T-cell (primary cell): ENCODE measurements around the gene PRKCB. TPM values are rescaled to one million over a fixed set of nuclear protein-coding genes. Genes with fewer than 3 reads are reported as not detected.

ENCODE experiments used
- ATAC-seq, 4 experiments: fragments of 200-7000 bp in 3 of 4; fragments of 150-1000 bp in 1 of 4; cut with Tn5 transposase; replicated peaks in 1 of 4; 1 replicate in 3 of 4; 2 replicates in 1 of 4; pipeline ENCODE4 v1.10.0; 2021; ENCODE audit warnings: moderate library complexity in 3 of 4, mild to moderate bottlenecking in 2 of 4, moderate number of reproducible peaks in 1 of 4
- CTCF ChIA-PET, 2 donors: fragments of 300-600 bp; sonication (Branson Sonifier 250); formaldehyde crosslinking; loops; one replicate each; lab custom pipeline; 2022; ENCODE audit warnings: antibody characterized with exemption in 2 of 2; lab: Charles Lee
- POLR2A ChIA-PET, 2 donors: fragments of 300-600 bp; sonication (Branson Sonifier 250); formaldehyde crosslinking; loops; one replicate each; lab custom pipeline; 2022; ENCODE audit warnings: antibody characterized with exemption in 2 of 2; lab: Charles Lee
- DNase-seq, 35 experiments: peaks; one replicate each; pipeline versions ENCODE4 v3.0.0 to v3.0.0-alpha.2; 2013 to 2023
- H3K27ac ChIP-seq: one replicate; pipeline ENCODE4 v1.5.1; 2013; ENCODE audit warnings: low read length
- H3K27me3 ChIP-seq, 2 experiments: replicated peaks in 1 of 2; 1 replicate in 1 of 2; 2 replicates in 1 of 2; pipeline versions ENCODE4 v1.6.1 to v1.7.0; 2013; ENCODE audit warnings: low read length in 1 of 2, mixed read lengths in 1 of 2; ENCODE audit not compliant: control insufficient read depth in 2 of 2, insufficient read depth in 2 of 2; ENCODE audit errors: extremely low read depth in 1 of 2
- H3K36me3 ChIP-seq, 2 donors: 1 replicate in 1 of 2; 2 replicates in 1 of 2; pipeline versions ENCODE4 v1.6.1 to v1.7.0; 2013; ENCODE audit warnings: low read length in 1 of 2; ENCODE audit not compliant: control insufficient read depth in 2 of 2, insufficient read depth in 1 of 2; ENCODE audit errors: extremely low read depth in 1 of 2
- H3K4me1 ChIP-seq, 2 experiments: 1 replicate in 1 of 2; 2 replicates in 1 of 2; pipeline versions ENCODE4 v1.6.1 to v1.7.0; 2013; ENCODE audit warnings: low read length in 2 of 2, mixed read lengths in 1 of 2; ENCODE audit not compliant: insufficient read depth in 2 of 2, control insufficient read depth in 1 of 2; ENCODE audit errors: extremely low read depth in 1 of 2
- H3K4me3 ChIP-seq, 2 donors: 1 replicate in 1 of 2; 2 replicates in 1 of 2; pipeline versions ENCODE4 v1.5.1 to v1.7.0; 2013; ENCODE audit warnings: mild to moderate bottlenecking in 2 of 2, low read length in 1 of 2, moderate library complexity in 1 of 2; ENCODE audit not compliant: control insufficient read depth in 1 of 2; ENCODE audit errors: extremely low read depth in 1 of 2
- H3K9me3 ChIP-seq: 2 replicates; pipeline ENCODE4 v1.7.0; 2013
- H3K27ac Mint-ChIP-seq, 2 donors: one replicate each; pipeline ENCODE4 v1.8.0; 2020 to 2021; ENCODE audit warnings: mild to moderate bottlenecking in 2 of 2, mixed read lengths in 2 of 2
- H3K27me3 Mint-ChIP-seq, 2 donors: one replicate each; pipeline ENCODE4 v1.8.0; 2021 to 2022; ENCODE audit warnings: mixed read lengths in 2 of 2
- H3K36me3 Mint-ChIP-seq: one replicate; pipeline ENCODE4 v1.8.0; 2021; ENCODE audit warnings: mixed read lengths
- H3K4me1 Mint-ChIP-seq, 3 donors: one replicate each; pipeline ENCODE4 v1.8.0; 2020 to 2022; ENCODE audit warnings: mixed read lengths in 3 of 3, mild to moderate bottlenecking in 1 of 3
- H3K4me3 Mint-ChIP-seq, 3 donors: one replicate each; pipeline ENCODE4 v1.8.0; 2020 to 2022; ENCODE audit warnings: mild to moderate bottlenecking in 3 of 3, mixed read lengths in 3 of 3, moderate library complexity in 3 of 3
- H3K9me3 Mint-ChIP-seq, 3 donors: one replicate each; pipeline ENCODE4 v1.8.0; 2020 to 2022; ENCODE audit warnings: mixed read lengths in 3 of 3
- whole genome bisulfite sequencing: methylation state at CpG from one replicate; pipeline ENCODE4 v1.1.5; 2013; ENCODE audit warnings: missing lambda C conversion rate; ENCODE audit not compliant: insufficient coverage; 5-methylcytosine and 5-hydroxymethylcytosine counted together
- total RNA-seq, 35 experiments: library from RNA in 6 of 35; stranded (reverse) in 6 of 35; fragments of 120-200 nt in 1 of 35; gene quantifications; one replicate each; pipeline versions ENCODE4 v1.2.1 to v1.2.4 and lab custom pipeline; 2013 to 2026

PRKCB gene
- total RNA-seq, 5 donors from 2014 or later (not counting 1 experiment from before 2014, with no cell fraction given): 84.7 to 114 (median 105) TPM

- no CpG with 5 or more reads among the region's 4 CpGs for WGBS
- no peaks in the 10 kb centered on the region for H3K9me3 Mint-ChIP-seq
- H3K27ac Mint-ChIP-seq: peak overlapping the region in 1 of 2 donors; percentile 72
- H3K36me3 ChIP-seq: peaks cover 0 to 2% of the 10 kb centered on the region in 2 donors
- peaks cover 61 to 79% (median 61%) of the 10 kb centered on the region in 3 donors for H3K4me1 Mint-ChIP-seq
- H3K4me3 Mint-ChIP-seq: no peak overlapping the region
- no peak overlapping the region for H3K27ac ChIP-seq
- ChIA-PET CTCF (interaction anchor here (0.6 to 7.8 kb wide), 10 partner anchors 10 to 1411 kb away, joined by 3 to 146 read pairs (median 4); no protein-coding TSS in a partner anchor), POLR2A (interaction anchor here in 1 of 2 donors (0.7 kb wide), 1 partner anchor 505 kb away, joined by 3 read pairs; no protein-coding TSS in a partner anchor)
- DNase-seq (no peak), ATAC-seq (no peak)
- H3K27me3 Mint-ChIP-seq: no peaks in the 10 kb centered on the region
- H3K4me1 ChIP-seq: peaks cover 17 to 35% of the 10 kb centered on the region in 2 experiments
- no peaks in the 10 kb centered on the region for H3K27me3 ChIP-seq
- H3K9me3 ChIP-seq: no peaks in the 10 kb centered on the region
- H3K36me3 Mint-ChIP-seq: peaks cover 15% of the 10 kb centered on the region
- no peak overlapping the region for H3K4me3 ChIP-seq
These were observed 173.3 kb downstream of the PRKCB start for GRCh38 chr16:24009098-24009497.

DNA sequence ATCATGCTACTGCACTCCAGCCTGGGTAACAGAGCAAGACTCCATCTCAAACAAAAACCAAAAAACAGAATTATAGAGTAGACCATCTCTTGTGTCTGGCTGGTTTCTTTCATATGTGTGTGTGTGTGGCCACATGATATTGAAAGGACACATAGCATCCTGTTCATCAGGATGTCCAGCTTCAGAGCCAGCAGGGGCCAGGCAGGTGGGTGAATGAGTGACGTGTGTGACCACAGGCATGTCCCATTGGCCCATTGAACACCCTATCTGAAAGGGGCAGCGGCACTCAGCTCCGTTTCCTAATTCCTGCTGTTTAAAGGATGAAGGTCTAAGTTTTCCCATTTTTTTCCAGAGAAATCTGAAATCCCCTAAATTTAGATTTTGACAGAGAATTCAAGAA lies 174.2 kb downstream of the PRKCB start:
- CTCF ChIA-PET: interaction anchor here (0.5 to 7.8 kb wide), 42 partner anchors 8 to 228 kb away, joined by 3 to 146 read pairs (median 4); no protein-coding TSS in a partner anchor
- Histone ChIP-seq H3K4me3 (no peak overlapping the region), H3K36me3 (peaks cover 0 to 2% of the 10 kb centered on the region in 2 donors), H3K27ac (no peak overlapping the region), H3K27me3 (no peaks in the 10 kb centered on the region), H3K9me3 (no peaks in the 10 kb centered on the region), H3K4me1 (peaks cover 22 to 44% of the 10 kb centered on the region in 2 experiments)
- 50% methylated on average over 1 of the region's 3 CpGs for WGBS
- Mint-ChIP-seq H3K4me3 (no peak overlapping the region), H3K27ac (no peak overlapping the region), H3K4me1 (peaks cover 66 to 82% (median 67%) of the 10 kb centered on the region in 3 donors), H3K36me3 (peaks cover 15% of the 10 kb centered on the region), H3K27me3 (no peaks in the 10 kb centered on the region), H3K9me3 (no peaks in the 10 kb centered on the region)
- ATAC-seq (no peak), DNase-seq (no peak)
- POLR2A ChIA-PET: interaction anchor here in 1 of 2 donors (0.9 kb wide), 1 partner anchor 133 kb away, joined by 3 read pairs; no protein-coding TSS in a partner anchor

DNA sequence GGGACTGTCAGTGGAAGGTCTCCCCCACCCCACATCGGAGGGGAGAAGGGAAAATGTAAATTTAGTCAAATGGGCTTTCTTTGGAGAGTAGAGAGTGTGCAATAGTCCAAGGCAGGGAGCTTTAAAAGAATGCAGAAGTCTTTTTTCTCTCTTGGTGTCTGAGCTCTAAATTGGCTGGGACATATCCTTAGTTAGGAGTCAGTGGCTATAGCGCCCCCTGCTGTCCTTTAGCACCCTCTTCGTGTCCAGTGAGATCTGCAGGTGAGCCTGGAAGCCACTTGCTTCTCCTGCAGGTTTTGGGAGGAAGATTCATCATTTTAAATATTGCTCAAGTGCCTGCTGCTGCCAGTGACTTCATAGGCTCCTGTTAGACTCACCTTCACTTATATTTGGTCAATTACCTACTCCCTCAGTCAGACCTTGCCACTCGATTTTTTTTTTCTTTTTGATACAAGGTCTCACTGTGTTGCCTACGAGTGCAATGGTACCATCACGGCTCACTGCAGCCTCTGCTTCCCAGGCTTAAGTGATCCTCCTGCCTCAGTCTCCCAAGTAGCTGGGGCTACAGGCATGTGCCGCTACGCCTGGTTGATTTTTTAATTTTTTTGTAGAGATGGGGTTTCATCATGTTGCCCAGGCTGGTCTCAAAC lies 174.8 kb downstream of the PRKCB start:
- CTCF ChIA-PET: interaction anchor here (0.5 to 7.8 kb wide), 45 partner anchors 9 to 229 kb away, joined by 3 to 146 read pairs (median 4); no protein-coding TSS in a partner anchor
- Mint-ChIP-seq H3K4me1 (peaks cover 68 to 83% (median 69%) of the 10 kb centered on the region in 3 donors), H3K9me3 (no peaks in the 10 kb centered on the region), H3K27ac (peak overlapping the region in 1 of 2 donors; percentile 52), H3K36me3 (peaks cover 14% of the 10 kb centered on the region), H3K27me3 (no peaks in the 10 kb centered on the region), H3K4me3 (no peak overlapping the region)
- Histone ChIP-seq H3K27ac (no peak overlapping the region), H3K4me3 (no peak overlapping the region), H3K27me3 (no peaks in the 10 kb centered on the region), H3K4me1 (peaks cover 24 to 46% of the 10 kb centered on the region in 2 experiments), H3K36me3 (peaks cover 0 to 2% of the 10 kb centered on the region in 2 donors), H3K9me3 (no peaks in the 10 kb centered on the region)
- POLR2A ChIA-PET: interaction anchor here in 1 of 2 donors (0.9 kb wide), 1 partner anchor 133 kb away, joined by 3 read pairs; no protein-coding TSS in a partner anchor
- ATAC-seq (peak; percentile 21 to 41 (median 32)), DNase-seq (peak; percentile 58 to 92 (median 77))
- WGBS: 70% methylated on average over 2 of the region's 8 CpGs

DNA sequence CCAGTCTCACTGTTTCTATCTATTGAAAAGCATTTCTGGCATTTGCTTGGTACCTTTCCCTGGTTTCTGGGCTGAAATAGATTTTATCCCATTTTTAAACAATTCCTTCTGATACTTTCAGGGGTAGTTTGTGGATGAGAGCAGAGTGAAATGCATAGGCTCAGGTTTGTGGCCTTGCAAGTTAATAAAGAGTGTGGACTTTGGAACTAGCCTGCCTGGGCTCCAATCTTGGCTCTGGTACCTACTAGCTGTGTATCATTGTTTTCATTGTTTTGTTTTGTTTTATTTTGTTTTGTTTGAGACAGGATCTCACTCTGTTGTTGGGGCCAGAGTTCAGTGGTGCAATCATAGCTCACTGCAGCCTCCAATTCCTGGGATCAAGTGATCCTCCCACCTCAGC lies 175.5 kb downstream of the PRKCB start:
- Mint-ChIP-seq H3K9me3 (no peaks in the 10 kb centered on the region), H3K4me1 (peaks cover 65 to 81% (median 65%) of the 10 kb centered on the region in 3 donors), H3K4me3 (no peak overlapping the region), H3K36me3 (peaks cover 11% of the 10 kb centered on the region), H3K27ac (peak overlapping the region; percentile 6 to 34), H3K27me3 (no peaks in the 10 kb centered on the region)
- Histone ChIP-seq H3K4me1 (peaks cover 22 to 46% of the 10 kb centered on the region in 2 experiments), H3K27me3 (no peaks in the 10 kb centered on the region), H3K9me3 (no peaks in the 10 kb centered on the region), H3K4me3 (no peak overlapping the region), H3K36me3 (peaks cover 0 to 2% of the 10 kb centered on the region in 2 donors), H3K27ac (no peak overlapping the region)
- DNase-seq (no peak), ATAC-seq (no peak)
- POLR2A ChIA-PET: no interaction called here
- CTCF ChIA-PET: interaction anchor here (0.6 to 7.8 kb wide), 6 partner anchors 31 to 229 kb away, joined by 3 to 146 read pairs (median 10); no protein-coding TSS in a partner anchor

- no peak for ATAC-seq
- Mint-ChIP-seq H3K27ac (peak overlapping the region; percentile 95 to 98), H3K36me3 (peaks cover 11% of the 10 kb centered on the region), H3K9me3 (no peaks in the 10 kb centered on the region), H3K4me3 (peak overlapping the region in 1 of 3 donors; percentile 72), H3K4me1 (peaks cover 62 to 77% (median 67%) of the 10 kb centered on the region in 3 donors), H3K27me3 (no peaks in the 10 kb centered on the region)
- ChIA-PET POLR2A (interaction anchor here in 1 of 2 donors (0.6 kb wide), 2 partner anchors 53 to 250 kb away, joined by 4 to 5 read pairs; no protein-coding TSS in a partner anchor), CTCF (interaction anchor here (0.5 to 7.8 kb wide), 11 partner anchors 9 to 281 kb away, joined by 3 to 146 read pairs (median 4); no protein-coding TSS in a partner anchor)
- 80% methylated on average over 3 of the region's 5 CpGs for WGBS
- Histone ChIP-seq H3K36me3 (peaks cover 0 to 2% of the 10 kb centered on the region in 2 donors), H3K9me3 (no peaks in the 10 kb centered on the region), H3K27me3 (no peaks in the 10 kb centered on the region), H3K4me1 (peaks cover 22 to 51% of the 10 kb centered on the region in 2 experiments), H3K27ac (peak overlapping the region; percentile 79), H3K4me3 (no peak overlapping the region)
- no peak for DNase-seq
These were observed 177.4 kb downstream of the PRKCB start for GRCh38 chr16:24013054-24013636.
